Ascending aorta (tissue), 2 donors: Measurements from ENCODE around the gene AXDND1. TPM values are rescaled to one million over a fixed set of nuclear protein-coding genes. Genes with fewer than 3 reads are reported as not detected.

Experiments
- DNase-seq, 2 donors: peaks; one replicate each; pipeline ENCODE4 v3.0.0-alpha.2; 2019; ENCODE audit warnings: low spot score in 2 of 2
- H3K27ac ChIP-seq, 2 donors: fragments of 200-600 bp; sonication (generic); one replicate each; pipeline ENCODE4 v1.5.1; 2016 to 2017; ENCODE audit warnings: mild to moderate bottlenecking in 1 of 2
- H3K27me3 ChIP-seq: fragments of 200-600 bp; sonication (generic); one replicate; pipeline ENCODE4 v1.5.1; 2017
- H3K36me3 ChIP-seq, 2 donors: fragments of 200-600 bp; sonication (generic); one replicate each; pipeline ENCODE4 v1.5.1; 2016
- H3K4me1 ChIP-seq, 2 donors: fragments of 200-600 bp; sonication (generic); one replicate each; pipeline ENCODE4 v1.5.1; 2016 to 2017; ENCODE audit warnings: mild to moderate bottlenecking in 1 of 2
- H3K4me3 ChIP-seq, 2 donors: fragments of 200-600 bp; sonication (generic); one replicate each; pipeline ENCODE4 v1.5.1; 2016 to 2017; ENCODE audit warnings: mild to moderate bottlenecking in 1 of 2
- H3K9me3 ChIP-seq, 2 donors: fragments of 200-600 bp; sonication (generic); one replicate each; pipeline ENCODE4 v1.5.1; 2016
- CTCF ChIP-seq, 3 experiments: fragments of 200-600 bp in 2 of 3; fragments of 450-650 bp in 1 of 3; sonication (generic) in 2 of 3; IDR thresholded peaks; one replicate each; pipeline ENCODE4 v1.5.1; 2016 to 2019; ENCODE audit warnings: antibody characterized with exemption in 3 of 3, mild to moderate bottlenecking in 1 of 3, moderate library complexity in 1 of 3
- intact Hi-C: fragments of 100-400 bp; cut with DNase I; formaldehyde crosslinking; loops from one replicate; pipeline ENCODE4 v1.15.1; 2023
- total RNA-seq: library from RNA; depleted of rRNA; stranded (reverse); fragments of >200 nt; gene quantifications from one replicate; pipeline ENCODE4 v1.1.0, GENCODE V29; 2016

AXDND1 gene
- total RNA-seq, 1 donor from 2014 or later: not detected

DNA sequence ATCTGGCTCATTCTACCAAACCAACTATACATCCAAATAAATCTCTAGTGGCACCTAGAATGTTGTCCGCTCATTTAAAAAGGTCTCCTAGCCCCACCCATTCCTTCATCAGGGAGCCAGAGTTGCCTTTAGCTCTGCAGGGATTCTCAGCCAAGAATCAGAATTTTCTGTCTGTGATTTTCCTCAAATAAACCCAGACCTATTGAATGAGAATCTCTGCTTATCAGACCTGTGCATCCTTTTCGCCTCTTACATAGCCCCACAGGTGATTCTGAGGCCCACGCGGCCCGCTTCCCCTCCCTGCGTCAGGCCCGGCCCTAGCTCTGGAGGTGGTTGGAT, 225.5 kb downstream of the AXDND1 start:
- DNase-seq: no peak
- intact Hi-C loops: no loop called here
- Histone ChIP-seq H3K27me3 (no peaks in the 10 kb centered on the region), H3K4me1 (peaks cover 0 to 2% of the 10 kb centered on the region in 2 donors), H3K27ac (no peak overlapping the region), H3K36me3 (no peaks in the 10 kb centered on the region), H3K4me3 (peak overlapping the region in 1 of 2 donors; percentile 17), H3K9me3 (peaks cover 0 to 6% of the 10 kb centered on the region in 2 donors)
- no peak for TF ChIP-seq CTCF (IDR thresholded peaks at IDR 0.05)

GRCh38 chr1:179591592-179592580, 226.1 kb downstream of the AXDND1 start, which contains the start of gene TDRD5:
Gene TDRD5 (plus strand): TSS chr1:179591832. CDS start chr1:179592616, 784 bp downstream.
- peak within 1 kb of the TSS in 1 of 2 donors; percentile 17 for H3K4me3 ChIP-seq
- no peak within 1 kb of the TSS for H3K27ac ChIP-seq
- peaks cover 0 to 6% of the 10 kb centered on the region in 2 donors for H3K9me3 ChIP-seq
- H3K27me3 ChIP-seq: no peaks in the 10 kb centered on the region
- peaks cover 0 to 2% of the 10 kb centered on the region in 2 donors for H3K4me1 ChIP-seq
- no peak for TF ChIP-seq CTCF (IDR thresholded peaks at IDR 0.05)
- intact Hi-C loops: no loop called here
- no peaks in the 10 kb centered on the region for H3K36me3 ChIP-seq
- no peak for DNase-seq

DNA sequence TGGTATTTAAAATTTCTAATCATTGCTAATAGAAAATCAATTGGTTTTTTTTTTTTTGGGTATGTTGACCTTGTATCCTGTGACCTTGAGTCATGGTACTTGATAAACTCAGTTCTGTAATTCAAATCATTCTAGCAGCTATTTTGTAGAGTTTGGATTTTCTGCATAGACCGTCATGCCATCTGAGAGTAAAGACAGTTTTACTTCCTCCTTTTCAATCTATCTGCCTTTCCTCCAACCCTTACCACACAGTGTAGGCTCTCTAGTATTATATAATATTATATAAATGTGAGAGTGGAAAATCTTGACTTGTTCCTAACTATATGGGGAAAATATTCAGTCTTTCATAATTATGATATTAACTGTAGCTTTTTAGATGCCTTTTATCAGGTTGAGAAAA, 232.9 kb downstream of the AXDND1 start:
- Histone ChIP-seq H3K4me1 (no peaks in the 10 kb centered on the region), H3K27ac (no peak overlapping the region), H3K36me3 (no peaks in the 10 kb centered on the region), H3K4me3 (no peak overlapping the region), H3K27me3 (no peaks in the 10 kb centered on the region), H3K9me3 (no peaks in the 10 kb centered on the region)
- TF ChIP-seq CTCF (IDR thresholded peaks at IDR 0.05): no peak
- no peak for DNase-seq
- intact Hi-C loops: no loop called here

- no peak for DNase-seq
- H3K9me3 ChIP-seq: no peaks in the 10 kb centered on the region
These were observed 234.0 kb downstream of the AXDND1 start for GRCh38 chr1:179599623-179600249.

GRCh38 chr1:179601093-179601492, 235.3 kb downstream of the AXDND1 start:
- TF ChIP-seq CTCF (IDR thresholded peaks at IDR 0.05): no peak
- Histone ChIP-seq H3K36me3 (no peaks in the 10 kb centered on the region), H3K4me1 (no peaks in the 10 kb centered on the region), H3K4me3 (no peak overlapping the region), H3K27ac (no peak overlapping the region), H3K27me3 (no peaks in the 10 kb centered on the region), H3K9me3 (no peaks in the 10 kb centered on the region)
- intact Hi-C loops: no loop called here
- no peak for DNase-seq

More at GRCh38 chr1:179599623-179600249, 234.0 kb downstream of the AXDND1 start:
- intact Hi-C loops: no loop called here
- no peaks in the 10 kb centered on the region for H3K4me1 ChIP-seq
- H3K27ac ChIP-seq: no peak overlapping the region
- no peak overlapping the region for H3K4me3 ChIP-seq
- peak in 1 of 3 experiments; percentile 31 for TF ChIP-seq CTCF (IDR thresholded peaks at IDR 0.05)
- H3K36me3 ChIP-seq: no peaks in the 10 kb centered on the region
- H3K27me3 ChIP-seq: no peaks in the 10 kb centered on the region

Other genes starting within 250 kb of the AXDND1 start
- gene ABL2, start 136.3 kb upstream of the AXDND1 start, total RNA-seq: 23.9 TPM
- gene SOAT1, start 72.2 kb upstream of the AXDND1 start, total RNA-seq: 10.6 TPM
- not detected for gene NPHS2, start 210.0 kb downstream of the AXDND1 start, total RNA-seq
- not detected for gene TDRD5, start 225.9 kb downstream of the AXDND1 start, total RNA-seq